ENCODE results near the gene USP12.

The USP12 gene

DNA sequence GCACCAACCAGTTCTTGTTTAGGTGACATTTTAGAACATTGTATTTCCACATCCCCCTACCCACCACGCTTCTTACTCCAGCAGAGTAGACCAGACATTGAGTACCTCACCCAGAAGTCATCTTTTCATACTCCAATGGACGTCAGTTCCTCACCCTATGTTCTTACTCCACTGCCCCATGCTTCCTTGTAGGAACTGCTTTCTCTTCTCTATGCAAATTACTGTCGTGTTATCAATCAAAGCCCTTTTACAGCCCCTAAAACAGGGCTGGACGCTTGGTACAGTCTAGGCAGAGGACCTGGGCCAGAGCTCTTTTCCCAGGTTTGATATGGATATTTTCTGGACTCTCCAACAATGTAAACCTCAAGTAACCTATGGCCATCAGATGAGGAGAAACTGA is 58.2 kb downstream of the USP12 start:
- no peak for TF ChIP-seq SPI1 (IDR thresholded peaks at IDR 0.05; ENCODE audit: borderline replicate concordance, low read depth)
- TF ChIP-seq POLR2AphosphoS5 (IDR thresholded peaks at IDR 0.05; ENCODE audit: low read depth): no peak
- TF ChIP-seq CTCF (IDR thresholded peaks at IDR 0.05; ENCODE audit: insufficient read depth, low read length): no peak
- TF ChIP-seq GABPA (IDR thresholded peaks at IDR 0.05; ENCODE audit: low read depth): no peak
- Histone ChIP-seq H3K4me3 (replicated peaks; ENCODE audit: insufficient read depth, low read length) (no peak overlapping the region), H3K27me3 (ENCODE audit: insufficient read depth, poor library complexity, severe bottlenecking) (no peaks in the 10 kb centered on the region), H3K27ac (replicated peaks) (no peak overlapping the region)
- no peak for DNase-seq (ENCODE audit: low read depth in 1 of 2, low spot score in 1 of 2)

- Histone ChIP-seq H3K27me3 (ENCODE audit: insufficient read depth, poor library complexity, severe bottlenecking) (no peaks in the 10 kb centered on the region), H3K4me3 (replicated peaks; ENCODE audit: insufficient read depth, low read length) (no peak overlapping the region), H3K27ac (replicated peaks) (no peak overlapping the region)
- TF ChIP-seq, protein P1, sequence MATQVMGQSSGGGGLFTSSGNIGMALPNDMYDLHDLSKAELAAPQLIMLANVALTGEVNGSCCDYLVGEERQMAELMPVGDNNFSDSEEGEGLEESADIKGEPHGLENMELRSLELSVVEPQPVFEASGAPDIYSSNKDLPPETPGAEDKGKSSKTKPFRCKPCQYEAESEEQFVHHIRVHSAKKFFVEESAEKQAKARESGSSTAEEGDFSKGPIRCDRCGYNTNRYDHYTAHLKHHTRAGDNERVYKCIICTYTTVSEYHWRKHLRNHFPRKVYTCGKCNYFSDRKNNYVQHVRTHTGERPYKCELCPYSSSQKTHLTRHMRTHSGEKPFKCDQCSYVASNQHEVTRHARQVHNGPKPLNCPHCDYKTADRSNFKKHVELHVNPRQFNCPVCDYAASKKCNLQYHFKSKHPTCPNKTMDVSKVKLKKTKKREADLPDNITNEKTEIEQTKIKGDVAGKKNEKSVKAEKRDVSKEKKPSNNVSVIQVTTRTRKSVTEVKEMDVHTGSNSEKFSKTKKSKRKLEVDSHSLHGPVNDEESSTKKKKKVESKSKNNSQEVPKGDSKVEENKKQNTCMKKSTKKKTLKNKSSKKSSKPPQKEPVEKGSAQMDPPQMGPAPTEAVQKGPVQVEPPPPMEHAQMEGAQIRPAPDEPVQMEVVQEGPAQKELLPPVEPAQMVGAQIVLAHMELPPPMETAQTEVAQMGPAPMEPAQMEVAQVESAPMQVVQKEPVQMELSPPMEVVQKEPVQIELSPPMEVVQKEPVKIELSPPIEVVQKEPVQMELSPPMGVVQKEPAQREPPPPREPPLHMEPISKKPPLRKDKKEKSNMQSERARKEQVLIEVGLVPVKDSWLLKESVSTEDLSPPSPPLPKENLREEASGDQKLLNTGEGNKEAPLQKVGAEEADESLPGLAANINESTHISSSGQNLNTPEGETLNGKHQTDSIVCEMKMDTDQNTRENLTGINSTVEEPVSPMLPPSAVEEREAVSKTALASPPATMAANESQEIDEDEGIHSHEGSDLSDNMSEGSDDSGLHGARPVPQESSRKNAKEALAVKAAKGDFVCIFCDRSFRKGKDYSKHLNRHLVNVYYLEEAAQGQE (IDR thresholded peaks at IDR 0.05; ENCODE audit: insufficient replicate concordance, low read depth): no peak
- DNase-seq (ENCODE audit: low read depth in 1 of 2, low spot score in 1 of 2): no peak
These were observed 59.6 kb downstream of the USP12 start for GRCh38 chr13:27112006-27112405.

- Histone ChIP-seq H3K4me3 (replicated peaks; ENCODE audit: insufficient read depth, low read length) (no peak overlapping the region), H3K27me3 (ENCODE audit: insufficient read depth, poor library complexity, severe bottlenecking) (no peaks in the 10 kb centered on the region), H3K27ac (replicated peaks) (no peak overlapping the region)
- DNase-seq (ENCODE audit: low read depth in 1 of 2, low spot score in 1 of 2): no peak
- no peak for TF ChIP-seq SPI1 (IDR thresholded peaks at IDR 0.05; ENCODE audit: borderline replicate concordance, low read depth)
- TF ChIP-seq, protein P1 (IDR thresholded peaks at IDR 0.05; ENCODE audit: insufficient replicate concordance, low read depth): no peak
- TF ChIP-seq POLR2AphosphoS5 (IDR thresholded peaks at IDR 0.05; ENCODE audit: low read depth): no peak
- no peak for TF ChIP-seq GABPA (IDR thresholded peaks at IDR 0.05; ENCODE audit: low read depth)
- TF ChIP-seq CTCF (IDR thresholded peaks at IDR 0.05; ENCODE audit: insufficient read depth, low read length): no peak
These were observed 61.4 kb downstream of the USP12 start for GRCh38 chr13:27110056-27110746.

GRCh38 chr13:27106144-27106543 is 65.5 kb downstream of the USP12 start:
- TF ChIP-seq POLR2AphosphoS5 (IDR thresholded peaks at IDR 0.05; ENCODE audit: low read depth): no peak
- TF ChIP-seq, protein P1 (IDR thresholded peaks at IDR 0.05; ENCODE audit: insufficient replicate concordance, low read depth): no peak
- TF ChIP-seq CTCF (IDR thresholded peaks at IDR 0.05; ENCODE audit: insufficient read depth, low read length): no peak
- TF ChIP-seq GABPA (IDR thresholded peaks at IDR 0.05; ENCODE audit: low read depth): no peak
- no peak for TF ChIP-seq SPI1 (IDR thresholded peaks at IDR 0.05; ENCODE audit: borderline replicate concordance, low read depth)

More at GRCh38 chr13:27106144-27106543, 65.5 kb downstream of the USP12 start:
- no peak for DNase-seq (ENCODE audit: low read depth in 1 of 2, low spot score in 1 of 2)
- Histone ChIP-seq H3K27me3 (ENCODE audit: insufficient read depth, poor library complexity, severe bottlenecking) (no peaks in the 10 kb centered on the region), H3K27ac (replicated peaks) (no peak overlapping the region), H3K4me3 (replicated peaks; ENCODE audit: insufficient read depth, low read length) (no peak overlapping the region)

Data from HL-60 (cell line).